Lower lobe of right lung (tissue), 2 donors: ENCODE data around the gene HES6. TPM values are rescaled to one million over a fixed set of nuclear protein-coding genes. Genes with fewer than 3 reads are reported as not detected.

Experiments used
- ATAC-seq, 2 donors: fragments of 200-7000 bp; cut with Tn5 transposase; one replicate each; pipeline ENCODE4 v1.9.1; 2020 to 2022; ENCODE audit warnings: mild to moderate bottlenecking in 2 of 2, moderate library complexity in 2 of 2
- DNase-seq: peaks from one replicate; pipeline ENCODE4 v3.0.0-alpha.2; 2020
- H3K27ac ChIP-seq: fragments of 200-600 bp; one replicate; pipeline ENCODE4 v1.8.0; 2022
- H3K27me3 ChIP-seq: fragments of 200-600 bp; one replicate; pipeline ENCODE4 v1.8.0; 2022; ENCODE audit warnings: low read depth
- H3K36me3 ChIP-seq: fragments of 200-600 bp; one replicate; pipeline ENCODE4 v1.8.0; 2022; ENCODE audit warnings: mild to moderate bottlenecking
- H3K4me1 ChIP-seq: fragments of 200-600 bp; one replicate; pipeline ENCODE4 v1.8.0; 2022
- H3K4me3 ChIP-seq: fragments of 200-600 bp; one replicate; pipeline ENCODE4 v1.8.0; 2022; ENCODE audit warnings: mild to moderate bottlenecking
- H3K9me3 ChIP-seq: fragments of 200-600 bp; one replicate; pipeline ENCODE4 v1.8.0; 2022
- intact Hi-C: fragments of 100-400 bp; cut with DNase I; formaldehyde crosslinking; loops from one replicate; pipeline ENCODE4 v1.11.0; 2022
- total RNA-seq: library from RNA; stranded (reverse); fragmentation: NEBNext Ultra II Directional; extraction: Animal tissue kit (Norgen Biotek cat#: 25700); gene quantifications from one replicate; pipeline ENCODE4 v1.2.1, GENCODE V29; 2021
- TF ChIP-seq, protein P1 (sequence below): fragments of 200-600 bp; IDR thresholded peaks from one replicate; pipeline ENCODE4 v1.8.0; 2022; ENCODE audit warnings: antibody characterized with exemption, mild to moderate bottlenecking
- donor health status: DM: no; HTN: yes; CAD: no; lungs with severe emphysema.

Gene HES6
- total RNA-seq, 1 donor from 2014 or later: 6.1 TPM

DNA sequence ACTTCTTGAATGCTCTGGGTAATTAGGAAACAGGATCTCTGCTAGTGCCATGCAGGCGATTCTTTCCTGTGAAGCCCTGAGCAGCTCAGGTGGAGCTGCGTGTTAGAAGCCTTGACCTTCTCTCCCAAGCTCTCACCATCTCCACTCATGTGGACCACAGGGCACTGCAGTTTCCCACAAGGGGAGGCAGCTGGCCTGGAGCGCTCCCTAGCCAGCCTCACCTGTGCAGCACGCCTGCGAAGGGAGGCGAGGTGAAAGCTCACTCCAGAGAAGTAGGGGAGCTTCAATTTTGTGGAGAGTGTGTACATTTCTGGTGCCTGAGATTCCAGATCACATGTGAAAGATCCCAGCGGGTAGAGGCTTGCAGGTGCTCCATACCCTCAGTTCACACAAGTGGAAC is 11.1 kb upstream of the HES6 start:
- Histone ChIP-seq H3K4me3 (no peak overlapping the region), H3K36me3 (peaks cover 99% of the 10 kb centered on the region), H3K9me3 (no peaks in the 10 kb centered on the region), H3K27me3 (no peaks in the 10 kb centered on the region), H3K4me1 (peaks cover 5% of the 10 kb centered on the region), H3K27ac (no peak overlapping the region)
- DNase-seq (no peak), ATAC-seq (no peak)
- TF ChIP-seq, protein P1, sequence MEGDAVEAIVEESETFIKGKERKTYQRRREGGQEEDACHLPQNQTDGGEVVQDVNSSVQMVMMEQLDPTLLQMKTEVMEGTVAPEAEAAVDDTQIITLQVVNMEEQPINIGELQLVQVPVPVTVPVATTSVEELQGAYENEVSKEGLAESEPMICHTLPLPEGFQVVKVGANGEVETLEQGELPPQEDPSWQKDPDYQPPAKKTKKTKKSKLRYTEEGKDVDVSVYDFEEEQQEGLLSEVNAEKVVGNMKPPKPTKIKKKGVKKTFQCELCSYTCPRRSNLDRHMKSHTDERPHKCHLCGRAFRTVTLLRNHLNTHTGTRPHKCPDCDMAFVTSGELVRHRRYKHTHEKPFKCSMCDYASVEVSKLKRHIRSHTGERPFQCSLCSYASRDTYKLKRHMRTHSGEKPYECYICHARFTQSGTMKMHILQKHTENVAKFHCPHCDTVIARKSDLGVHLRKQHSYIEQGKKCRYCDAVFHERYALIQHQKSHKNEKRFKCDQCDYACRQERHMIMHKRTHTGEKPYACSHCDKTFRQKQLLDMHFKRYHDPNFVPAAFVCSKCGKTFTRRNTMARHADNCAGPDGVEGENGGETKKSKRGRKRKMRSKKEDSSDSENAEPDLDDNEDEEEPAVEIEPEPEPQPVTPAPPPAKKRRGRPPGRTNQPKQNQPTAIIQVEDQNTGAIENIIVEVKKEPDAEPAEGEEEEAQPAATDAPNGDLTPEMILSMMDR: no peak
- intact Hi-C loops: no loop called here

DNA sequence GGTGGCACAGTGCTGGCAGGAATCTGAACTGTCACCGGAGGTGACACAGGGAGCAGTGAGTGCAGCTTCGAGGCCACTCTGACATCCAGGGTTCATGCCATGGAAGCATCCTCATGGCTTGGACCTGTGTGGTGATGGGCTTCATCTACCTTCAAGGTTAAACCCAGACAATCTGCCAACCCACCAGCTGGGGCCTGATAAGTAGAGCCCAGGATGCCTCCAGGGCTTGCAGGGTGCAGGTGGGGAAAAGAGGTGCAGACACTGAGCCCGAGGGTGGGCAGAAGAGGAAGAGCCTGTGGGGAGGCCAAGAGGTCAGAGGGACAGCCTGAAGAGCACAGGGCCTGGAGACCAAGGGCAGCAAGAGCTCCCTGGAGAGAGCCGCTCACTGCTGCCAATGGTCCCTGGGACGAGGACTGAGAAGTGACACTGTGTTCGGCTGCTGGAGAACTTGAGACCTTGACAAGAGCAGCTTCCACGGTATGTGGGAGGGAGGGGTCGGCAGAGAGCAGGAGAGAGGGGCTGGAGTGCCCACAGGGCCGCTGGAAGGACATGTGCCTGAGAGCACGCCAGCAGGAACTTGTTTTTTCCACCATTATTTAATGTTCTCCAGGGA is 8.1 kb upstream of the HES6 start:
- intact Hi-C loops: no loop called here
- ATAC-seq: peak in 1 of 2 donors; percentile 2
- Histone ChIP-seq H3K4me1 (peaks cover 5% of the 10 kb centered on the region), H3K4me3 (no peak overlapping the region), H3K27me3 (no peaks in the 10 kb centered on the region), H3K27ac (peak overlapping the region; percentile 68), H3K36me3 (peaks cover 83% of the 10 kb centered on the region), H3K9me3 (no peaks in the 10 kb centered on the region)
- DNase-seq: peak; percentile 39
- TF ChIP-seq, protein P1: no peak

DNA sequence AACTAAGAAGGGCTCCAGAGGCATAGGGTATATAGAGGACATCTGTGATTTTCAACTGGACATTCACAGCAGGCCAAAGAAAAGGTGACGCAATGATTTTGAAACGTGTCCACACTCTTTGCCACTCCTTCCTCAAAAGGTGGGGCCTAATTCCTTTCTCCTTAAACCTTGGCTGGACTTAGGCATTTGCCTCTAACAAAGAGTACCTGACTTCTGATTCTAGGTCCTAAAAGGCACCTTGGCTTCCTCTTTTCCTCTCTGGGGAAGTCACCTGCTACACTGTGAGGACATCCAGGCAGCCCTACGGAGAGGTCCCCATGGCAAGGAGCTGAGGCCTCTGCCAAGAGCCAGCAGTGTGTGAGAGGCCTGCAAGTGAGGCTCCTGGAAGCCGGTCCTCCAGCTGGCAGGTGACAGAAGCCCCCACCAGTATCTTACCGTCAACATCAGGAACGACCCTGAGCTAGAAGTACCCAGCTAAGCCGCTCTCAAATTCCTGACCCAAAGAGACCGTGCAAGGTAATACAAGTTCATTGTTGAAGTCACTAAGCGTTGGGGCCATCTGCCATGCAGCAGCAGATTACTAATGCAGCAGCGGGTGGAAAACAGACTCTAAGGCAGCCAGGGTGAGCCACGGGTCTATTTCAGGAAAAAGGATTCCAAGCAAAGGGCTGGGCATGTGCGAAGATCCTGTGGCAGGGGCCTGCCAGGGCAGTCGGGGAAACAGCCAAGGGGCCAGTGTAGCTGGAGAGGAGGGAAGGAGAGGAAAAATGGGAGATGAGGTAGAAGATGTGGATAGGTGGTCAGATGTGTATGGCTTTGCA is 7.4 kb upstream of the HES6 start:
- H3K27me3 ChIP-seq: no peaks in the 10 kb centered on the region
- intact Hi-C loops: no loop called here
- H3K36me3 ChIP-seq: peaks cover 75% of the 10 kb centered on the region
- peak overlapping the region; percentile 68 for H3K27ac ChIP-seq
- ATAC-seq (peak; percentile 82 to 84), DNase-seq (peak; percentile 48)
- H3K4me3 ChIP-seq: no peak overlapping the region
- H3K9me3 ChIP-seq: no peaks in the 10 kb centered on the region
- TF ChIP-seq, protein P1: no peak
- H3K4me1 ChIP-seq: peaks cover 5% of the 10 kb centered on the region

DNA sequence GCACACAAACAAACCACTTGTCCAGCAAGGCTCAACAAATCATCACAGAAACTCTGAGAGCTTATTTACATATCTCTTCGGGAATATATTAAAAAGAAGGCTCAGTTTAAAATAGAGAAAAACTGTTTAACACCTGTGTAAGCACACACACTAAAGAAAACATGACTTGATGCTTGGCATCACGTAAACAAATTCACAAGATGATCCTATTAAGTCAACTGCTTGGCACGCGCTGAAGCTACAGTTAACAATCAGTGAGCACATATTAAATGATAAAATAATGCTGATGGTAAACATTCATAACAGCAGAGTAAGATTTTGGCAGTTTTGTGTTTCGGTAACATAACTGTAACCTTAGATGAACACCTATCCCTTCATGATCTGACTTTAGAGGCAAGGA is 4.3 kb upstream of the HES6 start:
- DNase-seq (no peak), ATAC-seq (no peak)
- TF ChIP-seq, protein P1: no peak
- intact Hi-C loops: no loop called here
- Histone ChIP-seq H3K9me3 (no peaks in the 10 kb centered on the region), H3K36me3 (peaks cover 45% of the 10 kb centered on the region), H3K4me1 (peaks cover 14% of the 10 kb centered on the region), H3K4me3 (no peak overlapping the region), H3K27me3 (peaks cover 4% of the 10 kb centered on the region), H3K27ac (no peak overlapping the region)

DNA sequence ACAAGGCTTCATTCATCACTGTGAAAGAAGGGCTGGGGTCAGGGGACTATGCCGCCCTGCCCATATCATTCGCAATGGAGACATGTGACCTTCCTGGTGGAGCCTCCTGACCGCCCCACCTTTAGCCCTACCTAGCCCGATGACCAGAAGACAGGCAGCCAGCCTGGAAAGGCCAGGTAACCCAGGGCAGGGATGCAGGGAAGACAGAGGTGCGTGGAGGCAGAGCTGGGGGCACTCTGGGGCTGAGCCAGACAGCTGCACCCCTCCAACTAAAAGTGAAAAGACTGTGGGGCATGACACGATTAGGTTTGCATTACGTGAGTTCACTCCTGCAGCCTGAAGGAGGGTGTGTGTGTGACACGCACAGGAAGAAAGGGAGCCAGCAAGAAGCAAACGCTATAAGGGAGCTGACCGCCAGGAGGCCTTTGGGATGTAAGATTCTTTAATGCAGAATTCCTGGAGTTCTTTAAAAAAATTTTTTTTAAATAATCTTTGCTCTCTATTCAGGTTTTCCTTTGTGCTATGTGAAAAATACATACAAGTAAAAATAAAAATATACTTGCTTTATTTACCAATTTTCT is 3.7 kb upstream of the HES6 start:
- Histone ChIP-seq H3K27me3 (peaks cover 9% of the 10 kb centered on the region), H3K4me3 (no peak overlapping the region), H3K36me3 (peaks cover 40% of the 10 kb centered on the region), H3K27ac (no peak overlapping the region), H3K4me1 (peaks cover 18% of the 10 kb centered on the region), H3K9me3 (no peaks in the 10 kb centered on the region)
- TF ChIP-seq, protein P1: no peak
- DNase-seq (no peak), ATAC-seq (no peak)
- intact Hi-C loops: no loop called here
